ENCODE data around the gene ATP2B2. TPM values are rescaled to one million over a fixed set of nuclear protein-coding genes. Genes with fewer than 3 reads are reported as not detected.

The ATP2B2 gene
- total RNA-seq, 4 donors from 2014 or later, result 0.09 to 0.12 TPM; not detected in 2

- ATAC-seq (ENCODE audit: low FRiP score), result no peak
These were observed 166.6 kb downstream of the ATP2B2 start for GRCh38 chr3:10338591-10339353.

GRCh38 chr3:10338164-10338470, 167.3 kb downstream of the ATP2B2 start:
- ATAC-seq (ENCODE audit: low FRiP score), result no peak
- no peak for TF ChIP-seq CTCF (IDR thresholded peaks at IDR 0.05)
- DNase-seq (ENCODE audit: low spot score), result no peak

More at GRCh38 chr3:10338591-10339353, 166.6 kb downstream of the ATP2B2 start:
- no peak for TF ChIP-seq CTCF (IDR thresholded peaks at IDR 0.05)
- no peak for DNase-seq (ENCODE audit: low spot score)

- ATAC-seq (ENCODE audit: low FRiP score), result no peak
- DNase-seq (ENCODE audit: low spot score), result no peak
- TF ChIP-seq CTCF (IDR thresholded peaks at IDR 0.05), result no peak
These were observed 167.8 kb downstream of the ATP2B2 start for GRCh38 chr3:10337323-10338163.

DNA sequence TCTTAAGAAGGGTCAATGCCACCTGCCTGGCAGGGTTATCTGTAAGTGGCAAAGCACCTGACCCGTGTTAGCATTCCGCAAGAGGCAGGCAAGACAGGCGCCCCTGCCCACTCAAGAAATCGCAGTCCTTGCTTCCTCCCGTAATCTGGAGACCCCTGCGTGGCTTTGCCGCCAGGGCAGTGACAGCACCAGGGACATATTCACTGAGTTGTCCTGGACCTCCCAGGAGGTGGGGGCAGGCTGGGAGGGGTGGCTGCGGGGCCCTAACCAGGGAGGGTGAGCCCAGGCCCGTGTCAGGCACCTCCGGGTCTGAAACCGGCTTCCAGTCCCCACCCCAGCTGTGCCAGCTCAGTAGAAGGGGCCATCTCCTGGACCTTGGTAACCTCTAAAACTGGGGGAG, 168.6 kb downstream of the ATP2B2 start:
- TF ChIP-seq CTCF (IDR thresholded peaks at IDR 0.05), result no peak
- no peak for DNase-seq (ENCODE audit: low spot score)
- ATAC-seq (ENCODE audit: low FRiP score), result no peak

DNA sequence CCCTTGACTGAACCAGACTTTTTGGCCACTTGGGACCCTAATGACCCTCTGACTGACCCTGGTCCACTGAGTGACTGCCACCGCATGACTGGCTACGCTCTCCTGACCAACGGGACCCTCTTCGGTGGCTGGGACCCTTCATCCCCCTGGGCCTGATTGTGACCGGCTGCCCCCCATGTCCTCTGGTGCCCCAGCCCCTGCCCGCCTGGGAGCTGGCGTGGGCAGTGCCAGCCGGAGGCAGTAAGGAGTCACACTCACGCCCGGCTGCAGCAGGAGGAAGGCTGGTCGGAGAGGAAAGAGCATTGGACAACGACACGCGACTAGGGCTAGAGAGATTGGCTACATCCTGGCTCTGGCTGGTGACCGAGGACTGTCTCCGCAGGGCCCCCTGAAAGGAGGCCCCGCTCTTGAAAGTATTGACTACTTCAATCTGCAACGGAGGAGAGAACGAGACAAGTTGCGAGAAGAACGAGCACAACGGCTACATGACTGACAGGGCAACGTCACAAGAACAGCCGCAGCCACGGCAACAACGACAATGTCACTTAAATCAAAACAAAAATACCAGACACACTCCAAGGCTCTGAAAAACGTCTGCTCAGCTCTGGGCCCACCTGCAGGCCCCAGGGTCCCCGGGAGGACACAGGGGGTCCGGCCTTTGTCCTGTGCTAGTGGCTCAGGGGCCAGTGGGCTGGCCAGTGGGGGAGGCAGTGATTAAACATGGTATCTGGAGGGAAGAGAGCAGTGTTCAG, 169.3 kb downstream of the ATP2B2 start:
- DNase-seq (ENCODE audit: low spot score) (no peak), ATAC-seq (ENCODE audit: low FRiP score) (no peak)
- TF ChIP-seq CTCF (IDR thresholded peaks at IDR 0.05), result no peak

DNA sequence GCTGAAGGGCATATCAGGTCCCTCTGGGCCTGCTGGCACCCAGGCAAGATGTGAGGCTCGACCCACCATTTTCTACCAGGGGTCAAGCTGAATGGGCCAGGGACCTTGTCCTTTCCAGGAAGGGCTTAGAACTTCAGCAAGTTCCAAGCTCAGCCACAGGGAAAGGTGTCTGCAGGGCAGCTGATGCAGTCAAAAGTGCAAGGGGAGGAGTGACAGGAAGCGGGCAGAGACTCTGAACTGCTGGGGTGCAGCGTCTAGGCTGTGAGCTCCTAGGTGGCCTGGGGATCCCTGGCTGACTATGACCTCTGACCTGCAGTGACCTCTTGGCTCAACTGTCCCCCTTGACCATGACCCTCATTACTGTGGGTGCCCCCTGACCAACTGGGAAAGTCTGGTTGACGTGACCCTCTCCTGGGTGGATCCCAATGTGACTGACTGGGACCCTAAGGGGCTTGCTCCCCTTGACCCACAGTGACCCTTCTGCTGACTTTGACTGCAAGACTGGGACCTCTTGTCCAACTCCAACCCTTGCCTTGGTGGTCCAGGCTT, 170.1 kb downstream of the ATP2B2 start:
- no peak for TF ChIP-seq CTCF (IDR thresholded peaks at IDR 0.05)
- ATAC-seq (ENCODE audit: low FRiP score) (no peak), DNase-seq (ENCODE audit: low spot score) (no peak)
